Stimulated activated CD8-positive, alpha-beta memory T cell treated with anti-CD3 and anti-CD28 coated beads, Interleukin-15, amount 100 ng/mL, for 24 hours (primary cell): ENCODE data around the gene POLE4.

ENCODE experiments used
- DNase-seq: peaks from one replicate; pipeline ENCODE4 v3.0.0-alpha.2; 2020; ENCODE audit warnings: low read depth

POLE4 gene

GRCh38 chr2:74991977-74992376, 33.5 kb downstream of the POLE4 start:
- no peak for DNase-seq

GRCh38 chr2:74999468-74999867, 41.0 kb downstream of the POLE4 start:
- DNase-seq = no peak

GRCh38 chr2:75002007-75002406, 43.6 kb downstream of the POLE4 start:
- DNase-seq = no peak

- DNase-seq = no peak
These were observed 44.8 kb downstream of the POLE4 start for GRCh38 chr2:75003276-75003675.

- DNase-seq = no peak
These were observed 45.3 kb downstream of the POLE4 start for GRCh38 chr2:75003773-75004172.

GRCh38 chr2:75006041-75006440, 47.6 kb downstream of the POLE4 start:
- DNase-seq = no peak

GRCh38 chr2:75007061-75007460, 48.6 kb downstream of the POLE4 start:
- DNase-seq = no peak

- no peak for DNase-seq
These were observed 49.4 kb downstream of the POLE4 start for GRCh38 chr2:75007819-75008218.

GRCh38 chr2:75010571-75010970, 52.1 kb downstream of the POLE4 start:
- no peak for DNase-seq

- DNase-seq = no peak
These were observed 53.6 kb downstream of the POLE4 start for GRCh38 chr2:75012080-75012479.

GRCh38 chr2:75018162-75018561, 59.7 kb downstream of the POLE4 start:
- DNase-seq = no peak
